Neural progenitor cell (in vitro differentiated cells): Measurements from ENCODE around the gene MAGIX. TPM values are rescaled to one million over a fixed set of nuclear protein-coding genes. Genes with fewer than 3 reads are reported as not detected.

Source experiments
- DNase-seq: peaks from one replicate; pipeline ENCODE4 v3.0.0-alpha.2; 2016; ENCODE audit warnings: low spot score
- H2AFZ ChIP-seq: fragments of 200-600 bp; sonication (generic); replicated peaks from 2 replicates; pipeline ENCODE4 v1.6.1; 2016; ENCODE audit warnings: antibody characterized with exemption
- H3F3A ChIP-seq: fragments of 200-600 bp; sonication (generic); 2 replicates; pipeline ENCODE4 v1.6.1; 2016; ENCODE audit warnings: antibody characterized with exemption, low read depth
- H3K27ac ChIP-seq: fragments of 200-600 bp; sonication (generic); 2 replicates; pipeline ENCODE4 v1.5.1; 2016; ENCODE audit warnings: mild to moderate bottlenecking
- H3K27me3 ChIP-seq: fragments of 200-600 bp; sonication (generic); 2 replicates; pipeline ENCODE4 v1.6.1; 2016; ENCODE audit warnings: mild to moderate bottlenecking, moderate library complexity
- H3K36me3 ChIP-seq: fragments of 200-600 bp; sonication (generic); 2 replicates; pipeline ENCODE4 v1.5.1; 2016
- H3K4me1 ChIP-seq: fragments of 200-600 bp; sonication (generic); 2 replicates; pipeline ENCODE4 v1.6.1; 2016; ENCODE audit warnings: mixed run types
- H3K4me2 ChIP-seq: fragments of 200-600 bp; sonication (generic); 2 replicates; pipeline ENCODE4 v1.6.1; 2016
- H3K4me3 ChIP-seq: fragments of 200-600 bp; sonication (generic); 2 replicates; pipeline ENCODE4 v1.5.1; 2016
- H3K79me2 ChIP-seq: fragments of 200-600 bp; sonication (generic); 2 replicates; pipeline ENCODE4 v1.6.1; 2016; ENCODE audit warnings: low read depth
- H3K9ac ChIP-seq: fragments of 200-600 bp; sonication (generic); 2 replicates; pipeline ENCODE4 v1.6.1; 2016
- H3K9me3 ChIP-seq: fragments of 200-600 bp; sonication (generic); 2 replicates; pipeline ENCODE4 v1.5.1; 2016; ENCODE audit warnings: low read depth
- H4K20me1 ChIP-seq: fragments of 200-600 bp; sonication (generic); 2 replicates; pipeline ENCODE4 v1.6.1; 2016; ENCODE audit warnings: low read depth
- H3K27ac Mint-ChIP-seq: 3 replicates; pipeline ENCODE4 v1.8.0; 2021; ENCODE audit warnings: mixed read lengths
- H3K27me3 Mint-ChIP-seq: 2 replicates; pipeline ENCODE4 v1.8.0; 2022; ENCODE audit warnings: low read depth, mild to moderate bottlenecking, inconsistent platforms, moderate library complexity, mixed read lengths; ENCODE audit not compliant: insufficient read depth
- H3K36me3 Mint-ChIP-seq: 3 replicates; pipeline ENCODE4 v1.8.0; 2021; ENCODE audit warnings: mixed read lengths
- H3K4me1 Mint-ChIP-seq: 3 replicates; pipeline ENCODE4 v1.8.0; 2021; ENCODE audit warnings: mixed read lengths
- H3K4me3 Mint-ChIP-seq: 3 replicates; pipeline ENCODE4 v1.8.0; 2021; ENCODE audit warnings: mild to moderate bottlenecking, moderate library complexity, mixed read lengths
- H3K9me3 Mint-ChIP-seq: 3 replicates; pipeline ENCODE4 v1.8.0; 2020; ENCODE audit warnings: mixed read lengths
- CTCF ChIP-seq: fragments of 200-600 bp; sonication (generic); IDR thresholded peaks from 2 replicates; pipeline ENCODE4 v1.5.1; 2017; ENCODE audit warnings: antibody characterized with exemption, mild to moderate bottlenecking
- EZH2 ChIP-seq: fragments of 200-600 bp; sonication (generic); IDR thresholded peaks from 2 replicates; pipeline ENCODE4 v1.6.1; 2017; ENCODE audit warnings: antibody characterized with exemption, mild to moderate bottlenecking, moderate library complexity
- EZH2phosphoT487 ChIP-seq: fragments of 200-600 bp; sonication (generic); IDR thresholded peaks from 2 replicates; pipeline ENCODE4 v1.6.1; 2017; ENCODE audit warnings: antibody characterized with exemption
- small RNA-seq: library from RNA; depleted of rRNA; stranded (forward); fragments of <200 nt; gene quantifications from one replicate; pipeline ENCODE3, GENCODE V24; 2015
- total RNA-seq: library from RNA; depleted of rRNA; stranded (reverse); fragments of >200 nt; gene quantifications from 2 replicates; pipeline ENCODE4 v1.2.3, GENCODE V29; 2015; ENCODE audit warnings: low replicate concordance

The MAGIX gene
- total RNA-seq, 1 donor from 2014 or later: 1.5 TPM

GRCh38 chrX:49214996-49215526 is 52.5 kb downstream of the MAGIX start:
- Mint-ChIP-seq H3K36me3 (no peaks in the 10 kb centered on the region), H3K4me3 (no peak overlapping the region), H3K27ac (no peak overlapping the region), H3K9me3 (peaks cover 37% of the 10 kb centered on the region), H3K27me3 (peaks cover 14% of the 10 kb centered on the region), H3K4me1 (no peaks in the 10 kb centered on the region)
- Histone ChIP-seq H3K79me2 (no peaks in the 10 kb centered on the region), H3K36me3 (no peaks in the 10 kb centered on the region), H2AFZ (no peak overlapping the region), H3K27me3 (no peaks in the 10 kb centered on the region), H3K4me3 (no peak overlapping the region), H3K4me1 (no peaks in the 10 kb centered on the region), H3K9me3 (no peaks in the 10 kb centered on the region), H3K9ac (no peak overlapping the region), H3K27ac (no peak overlapping the region), H4K20me1 (no peaks in the 10 kb centered on the region), H3F3A (no peaks in the 10 kb centered on the region), H3K4me2 (no peak overlapping the region)
- TF ChIP-seq CTCF (no peak), EZH2phosphoT487 (no peak), EZH2 (no peak)
- no peak for DNase-seq

Small RNA genes within 50 kb of the gene (small RNA-seq; reads per million reads assigned to genes)
- not detected for gene RN7SL262P

Other genes with a start within 250 kb of the MAGIX start
- 14.7 and 16.6 TPM in 2 replicates for gene PIM2, start 243.7 kb upstream of the MAGIX start, total RNA-seq
- gene OTUD5, start 205.2 kb upstream of the MAGIX start, total RNA-seq: 38.6 and 46.3 TPM in 2 replicates
- 0.39 and 1.4 TPM in 2 replicates for gene KCND1, start 190.9 kb upstream of the MAGIX start, total RNA-seq
- 30.1 and 38.9 TPM in 2 replicates for gene GRIPAP1, start 160.5 kb upstream of the MAGIX start, total RNA-seq
- gene TFE3, start 119.4 kb upstream of the MAGIX start, total RNA-seq: 7.9 and 25.6 TPM in 2 replicates
- gene CCDC120, start 103.8 kb upstream of the MAGIX start, total RNA-seq: 1.1 and 3.1 TPM in 2 replicates
- 0.30 and 11.0 TPM in 2 replicates for gene PRAF2, start 88.8 kb upstream of the MAGIX start, total RNA-seq
- gene WDR45, start 82.9 kb upstream of the MAGIX start, total RNA-seq: 19.7 and 22.2 TPM in 2 replicates
- 11.2 and 20.6 TPM in 2 replicates for gene GPKOW, start 39.0 kb upstream of the MAGIX start, total RNA-seq
- gene PLP2, start 9.1 kb downstream of the MAGIX start, total RNA-seq: 0.13 and 0.46 TPM in 2 replicates
- gene PRICKLE3, start 23.6 kb downstream of the MAGIX start, total RNA-seq: 0.28 and 6.4 TPM in 2 replicates
- 0.07 and 0.62 TPM in 2 replicates for gene SYP, start 37.4 kb downstream of the MAGIX start, total RNA-seq
- gene CACNA1F, start 70.6 kb downstream of the MAGIX start, total RNA-seq: 1.1 and 4.9 TPM in 2 replicates
- 10.3 and 20.3 TPM in 2 replicates for gene CCDC22, start 72.7 kb downstream of the MAGIX start, total RNA-seq
- gene FOXP3, start 102.0 kb downstream of the MAGIX start, total RNA-seq: 0.19 TPM in 1 of 2 replicates, not detected in the other
- gene PPP1R3F, start 107.0 kb downstream of the MAGIX start, total RNA-seq: 5.6 and 21.2 TPM in 2 replicates
- not detected in 2 replicates for gene GAGE10, start 140.9 kb downstream of the MAGIX start, total RNA-seq
- gene GAGE12J, start 159.3 kb downstream of the MAGIX start, total RNA-seq: not detected in 2 replicates
- not detected in 2 replicates for gene GAGE13, start 168.8 kb downstream of the MAGIX start, total RNA-seq